A204.1 (cell line): ENCODE results near the gene SAMM50.
"Not testable (repeated sequence)": the region's sequence is repeated elsewhere in the genome, so short reads cannot be mapped to it uniquely, and the experiment has no call there.

Source experiments
- FAIRE-seq: peaks from 2 replicates; lab custom pipeline; 2012; peaks lifted over from hg19 to GRCh38; lab: Jason Lieb, UNC

The SAMM50 gene

DNA sequence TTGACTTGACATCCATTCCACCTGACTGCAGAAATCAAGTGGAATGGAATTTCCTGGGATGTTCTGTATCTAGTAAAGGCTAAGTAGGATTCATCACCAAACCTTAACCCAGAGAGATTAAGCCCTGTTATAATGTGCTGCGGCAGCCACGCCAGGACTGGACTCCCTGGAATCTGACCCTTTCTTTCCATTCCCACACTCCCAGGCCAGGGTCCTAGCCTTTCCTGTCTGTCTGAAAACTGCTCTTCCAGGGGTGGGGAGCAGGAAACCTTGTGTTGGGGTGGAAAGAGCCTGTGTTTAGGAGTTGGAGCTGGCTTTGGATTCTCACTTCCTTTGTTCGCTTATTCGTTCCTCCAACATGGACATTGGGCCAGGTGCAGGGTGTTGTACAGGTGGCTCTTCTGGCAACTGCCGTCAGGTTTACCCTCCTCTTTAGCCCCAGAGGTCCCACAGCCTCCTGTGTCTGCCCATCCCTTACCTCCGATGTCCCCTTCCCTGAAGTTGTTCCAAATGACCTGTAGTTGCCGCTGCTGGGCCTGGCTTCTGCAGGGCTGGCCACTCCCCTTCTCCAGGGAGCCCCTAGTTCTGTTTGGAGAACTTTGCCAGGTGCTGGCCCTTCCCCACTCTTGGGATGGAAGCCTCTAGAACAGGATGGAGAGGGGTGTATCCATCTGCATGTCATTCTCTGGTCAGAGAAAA lies 48.3 kb downstream of the SAMM50 start:
- FAIRE-seq, result no peak

DNA sequence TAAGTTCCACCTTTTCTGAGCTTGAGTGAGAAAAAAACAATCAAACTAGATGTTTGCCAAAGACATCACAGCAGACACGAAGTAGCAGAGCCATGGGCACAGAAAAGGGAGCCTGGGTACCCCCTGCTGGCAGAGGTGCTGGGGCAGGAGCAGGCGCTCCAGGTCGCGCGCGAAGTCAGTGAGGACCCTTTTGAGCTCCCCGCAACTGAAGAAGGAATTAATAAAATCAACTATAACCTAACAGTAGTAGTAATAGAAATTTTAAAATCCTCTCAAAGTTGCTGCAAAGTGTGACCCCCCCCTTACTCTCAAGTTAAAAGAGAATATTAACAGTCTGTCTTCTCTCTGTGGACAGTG lies 48.8 kb downstream of the SAMM50 start:
- no peak for FAIRE-seq

- no peak for FAIRE-seq
These were observed 50.3 kb downstream of the SAMM50 start for GRCh38 chr22:44005524-44005923.

- no peak for FAIRE-seq
These were observed 56.9 kb downstream of the SAMM50 start for GRCh38 chr22:44012162-44012561.

DNA sequence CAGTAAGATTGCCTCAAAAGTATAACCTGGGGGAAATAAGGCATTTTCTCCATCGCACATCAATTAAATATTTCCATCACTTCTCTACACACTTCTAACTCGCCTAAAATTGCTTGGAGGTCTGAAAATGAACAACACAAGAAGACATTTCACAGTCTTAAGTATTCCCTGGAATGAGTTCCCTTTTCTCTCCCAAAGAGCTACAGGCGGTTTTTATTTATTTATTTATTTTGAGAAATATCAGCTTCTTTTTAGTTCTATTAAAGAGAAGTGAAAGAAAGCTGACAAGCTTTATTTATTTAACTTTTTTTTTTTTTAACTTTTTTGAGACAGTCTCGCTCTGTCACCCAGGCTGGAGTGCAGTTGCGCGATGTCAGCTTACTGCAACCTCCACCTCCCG lies 57.3 kb downstream of the SAMM50 start:
- no peak for FAIRE-seq

DNA sequence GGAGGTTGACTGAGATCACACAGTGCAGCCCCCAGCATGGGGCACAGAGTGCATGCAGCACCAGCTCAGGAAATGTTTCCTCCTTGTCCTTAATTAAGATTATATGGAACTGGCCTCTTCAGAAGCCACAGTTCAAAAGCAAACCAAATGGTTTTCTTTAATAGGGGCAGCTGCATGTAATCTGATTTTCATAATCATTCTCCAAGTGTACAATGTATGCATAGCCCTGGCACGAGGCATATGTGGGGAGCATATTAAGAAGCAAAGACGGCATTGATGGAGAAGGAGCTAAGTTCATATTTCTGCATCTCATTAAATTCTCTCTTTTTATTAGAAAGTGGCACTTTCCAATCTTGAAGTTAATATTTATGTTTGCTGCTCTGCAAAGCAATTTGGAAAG lies 59.0 kb downstream of the SAMM50 start:
- no peak for FAIRE-seq

DNA sequence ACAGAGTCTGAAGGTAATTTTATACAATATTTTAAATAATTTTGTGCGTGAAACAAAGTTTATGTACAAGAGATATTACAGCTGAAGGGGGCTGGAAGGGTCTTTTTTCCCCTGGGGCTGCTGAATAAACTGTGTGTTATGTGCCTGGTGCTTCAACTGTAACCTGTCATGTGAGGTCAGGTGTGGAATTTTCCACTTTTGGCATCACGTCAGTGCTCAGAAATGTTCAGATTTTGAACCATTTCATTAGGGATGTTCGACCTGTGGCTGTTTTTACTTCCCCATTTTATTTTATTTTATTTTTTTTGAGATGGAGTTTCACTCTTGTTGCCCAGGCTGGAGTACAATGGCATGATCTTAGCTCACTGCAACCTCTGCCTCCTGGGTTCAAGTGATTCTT lies 61.3 kb downstream of the SAMM50 start:
- FAIRE-seq, result not testable (repeated sequence)

- FAIRE-seq, result no peak
These were observed 63.4 kb downstream of the SAMM50 start for GRCh38 chr22:44018594-44018993.

GRCh38 chr22:44019416-44019815 lies 64.2 kb downstream of the SAMM50 start:
- no peak for FAIRE-seq

DNA sequence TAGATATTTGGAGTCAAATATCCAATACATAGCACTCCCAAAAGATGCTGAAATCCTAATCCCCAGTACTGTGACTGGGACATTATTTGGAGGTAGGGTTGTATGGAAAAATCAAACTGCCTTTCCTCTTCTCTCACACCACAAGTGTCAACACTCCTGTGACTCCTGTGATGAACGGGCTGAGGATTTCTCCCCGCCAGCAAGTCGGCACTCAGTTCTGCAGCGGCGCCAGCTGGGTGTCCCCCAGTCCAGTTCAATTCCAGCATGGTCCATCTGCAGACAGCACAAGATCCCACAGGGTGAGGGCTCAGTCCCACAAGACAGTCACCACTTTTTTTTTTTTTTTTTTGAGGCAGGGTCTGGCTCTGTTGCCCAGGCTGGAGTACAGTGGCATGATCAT lies 64.6 kb downstream of the SAMM50 start:
- FAIRE-seq, result no peak

DNA sequence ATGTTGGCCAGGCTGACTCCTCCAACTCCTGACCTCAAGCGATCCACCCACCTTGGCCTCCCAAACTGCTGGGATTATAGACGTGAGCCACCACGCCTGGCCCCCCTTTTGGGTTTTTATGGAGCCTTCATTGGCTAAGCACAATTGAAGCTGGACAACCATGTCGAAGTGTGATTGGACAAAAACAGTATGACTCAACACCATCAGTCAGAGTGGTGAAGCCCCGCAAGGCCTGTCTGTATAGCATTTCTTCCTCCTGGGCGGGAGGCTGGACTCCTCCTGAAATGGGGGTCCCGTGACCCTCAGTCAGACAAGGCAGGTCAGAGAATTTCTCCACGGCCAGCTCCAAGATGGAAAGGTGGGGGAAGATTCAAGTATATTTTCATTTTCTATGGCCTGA lies 65.7 kb downstream of the SAMM50 start:
- no peak for FAIRE-seq

- no peak for FAIRE-seq
These were observed 68.4 kb downstream of the SAMM50 start for GRCh38 chr22:44023404-44024287.

DNA sequence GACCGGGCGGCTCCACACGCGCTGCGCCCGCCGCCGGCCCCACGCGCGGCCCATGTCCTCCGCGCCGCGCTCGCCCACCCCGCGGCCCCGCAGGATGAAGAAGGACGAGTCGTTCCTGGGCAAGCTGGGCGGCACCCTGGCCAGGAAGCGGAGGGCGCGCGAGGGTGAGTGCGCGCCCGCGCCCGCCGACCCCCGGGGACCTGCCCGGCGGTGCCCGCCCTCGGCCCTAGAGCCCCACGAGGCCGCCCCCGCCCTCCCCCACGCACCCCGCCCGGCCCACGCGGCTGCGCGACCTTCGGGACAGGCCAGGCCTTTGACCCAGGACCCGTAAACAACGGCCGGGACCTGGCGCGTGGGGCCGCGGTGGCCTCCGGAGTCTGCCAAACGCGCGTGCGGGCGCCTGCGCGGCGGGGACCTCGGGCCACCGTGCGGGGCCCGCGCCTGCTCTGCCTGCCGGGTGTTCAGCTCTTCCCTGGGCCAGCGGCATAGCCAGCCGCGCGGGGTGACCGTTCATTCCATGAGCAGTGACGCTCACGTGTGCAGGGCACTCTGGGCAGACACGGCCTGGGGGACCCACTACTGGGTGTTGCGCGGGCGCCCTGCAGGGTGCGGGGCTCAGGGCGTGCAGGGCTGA lies 69.2 kb downstream of the SAMM50 start, which contains the start of gene PARVB:
Gene PARVB, plus strand, starts transcription at position 15 of the 634 bp plus-strand sequence. Its CDS starts 38 bp downstream, at position 53.
- FAIRE-seq, result no peak

GRCh38 chr22:44025171-44026065 lies 70.2 kb downstream of the SAMM50 start:
- no peak for FAIRE-seq

DNA sequence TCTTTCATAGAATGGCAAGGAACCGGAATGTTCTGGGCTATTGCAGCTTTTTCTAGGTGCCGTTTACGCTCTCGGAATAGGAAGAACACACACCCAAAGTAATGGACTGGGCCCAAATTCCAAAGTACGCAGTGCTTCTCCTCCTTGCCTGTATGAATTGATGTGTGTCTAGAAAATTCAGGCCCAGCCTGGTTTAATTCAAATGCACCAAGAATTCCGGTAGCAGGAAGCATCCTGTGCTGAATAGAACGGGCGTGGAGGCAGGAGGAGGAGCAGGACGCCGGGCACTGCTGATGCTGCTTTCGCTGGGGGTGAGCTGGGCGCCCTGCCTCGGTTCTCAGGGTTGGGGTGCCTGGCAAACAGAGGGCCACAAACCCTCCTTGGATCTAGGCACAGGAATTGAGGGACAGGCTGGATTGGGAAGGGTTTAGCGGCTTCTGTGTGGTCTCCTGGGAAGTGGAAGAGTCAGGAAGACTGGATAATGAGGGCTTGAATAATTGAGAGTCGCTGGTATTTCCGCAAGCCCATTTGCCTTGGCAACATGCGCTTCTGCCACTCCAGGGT lies 70.9 kb downstream of the SAMM50 start:
- no peak for FAIRE-seq

DNA sequence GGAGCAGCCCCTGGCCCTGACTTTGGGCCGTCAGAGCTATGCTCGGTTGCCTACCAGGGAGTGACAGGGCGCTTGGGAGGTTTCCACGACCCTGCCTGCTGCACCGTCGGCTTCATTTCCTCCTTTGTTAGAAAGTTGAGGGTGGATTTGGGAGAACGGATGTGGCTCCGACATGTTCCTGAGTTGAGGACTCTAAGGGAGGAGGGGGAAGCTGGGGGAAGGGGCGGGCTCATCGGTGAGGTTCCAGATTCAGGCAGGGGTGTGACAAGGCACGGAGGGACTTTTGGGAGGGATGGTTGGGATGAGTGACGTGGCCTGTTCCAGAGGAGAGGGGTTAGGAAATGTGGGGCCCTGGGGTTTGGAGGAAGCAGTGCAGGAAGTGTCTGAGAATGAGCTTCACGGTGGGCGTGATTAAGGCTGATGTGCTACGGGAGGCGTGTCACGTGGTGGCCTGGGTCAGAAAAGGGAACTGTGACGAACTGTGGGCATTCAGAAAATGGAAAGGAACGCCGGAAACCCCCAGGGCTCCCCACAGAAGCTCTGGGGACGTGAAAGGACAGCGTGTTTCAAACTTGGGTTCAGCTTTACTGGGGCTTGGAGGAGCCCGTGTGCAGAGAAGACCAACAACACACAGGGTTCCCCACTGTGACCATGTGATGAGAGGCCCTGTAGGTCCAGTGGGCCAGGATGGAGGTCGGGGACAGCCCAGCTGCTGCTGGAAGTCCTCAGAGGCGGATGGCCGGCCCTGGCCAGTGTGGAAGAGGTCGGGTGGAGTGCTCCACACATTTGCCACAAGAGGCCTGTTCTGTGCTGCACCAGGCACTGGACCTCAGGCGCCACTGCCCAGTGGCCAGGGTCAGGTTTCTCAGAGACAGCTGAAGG lies 71.6 kb downstream of the SAMM50 start:
- FAIRE-seq, result no peak

DNA sequence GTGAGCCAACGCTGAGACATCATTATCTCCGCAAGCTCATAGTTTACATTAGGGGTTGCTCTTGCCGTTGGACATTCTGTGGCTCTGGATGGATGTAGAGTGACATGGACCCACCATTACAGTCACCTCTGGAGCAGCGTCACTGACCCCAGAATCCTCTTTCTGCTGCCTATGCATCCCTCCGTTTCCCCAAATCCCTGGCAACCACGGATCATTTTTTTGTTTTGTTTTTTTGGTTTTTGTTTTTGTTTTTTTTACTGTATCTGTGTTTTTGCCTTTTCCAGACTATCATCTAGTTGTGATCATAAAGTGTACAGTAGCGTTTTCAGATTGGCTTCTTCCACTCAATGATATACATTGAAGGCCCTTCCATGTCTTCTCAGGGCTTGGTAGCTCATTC lies 72.8 kb downstream of the SAMM50 start:
- no peak for FAIRE-seq

DNA sequence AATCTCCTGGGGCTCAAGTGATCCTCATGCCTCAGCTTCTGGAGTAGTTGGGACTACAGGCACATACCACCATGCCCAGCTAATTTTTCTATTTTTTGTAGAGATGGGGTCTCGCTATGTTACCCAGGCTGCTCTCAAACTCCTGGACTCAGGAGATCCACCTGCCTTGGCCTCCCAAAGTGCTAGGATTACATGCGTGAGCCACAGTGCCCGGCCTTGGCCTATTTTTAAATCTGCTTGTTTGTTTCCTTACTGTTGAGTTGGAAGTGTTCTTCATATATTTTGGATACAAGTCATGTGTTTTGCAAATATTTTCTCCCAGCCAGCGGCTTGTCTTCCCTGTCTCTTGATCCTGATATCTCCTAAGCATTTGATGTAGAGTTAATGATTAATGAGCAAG lies 73.8 kb downstream of the SAMM50 start:
- no peak for FAIRE-seq

DNA sequence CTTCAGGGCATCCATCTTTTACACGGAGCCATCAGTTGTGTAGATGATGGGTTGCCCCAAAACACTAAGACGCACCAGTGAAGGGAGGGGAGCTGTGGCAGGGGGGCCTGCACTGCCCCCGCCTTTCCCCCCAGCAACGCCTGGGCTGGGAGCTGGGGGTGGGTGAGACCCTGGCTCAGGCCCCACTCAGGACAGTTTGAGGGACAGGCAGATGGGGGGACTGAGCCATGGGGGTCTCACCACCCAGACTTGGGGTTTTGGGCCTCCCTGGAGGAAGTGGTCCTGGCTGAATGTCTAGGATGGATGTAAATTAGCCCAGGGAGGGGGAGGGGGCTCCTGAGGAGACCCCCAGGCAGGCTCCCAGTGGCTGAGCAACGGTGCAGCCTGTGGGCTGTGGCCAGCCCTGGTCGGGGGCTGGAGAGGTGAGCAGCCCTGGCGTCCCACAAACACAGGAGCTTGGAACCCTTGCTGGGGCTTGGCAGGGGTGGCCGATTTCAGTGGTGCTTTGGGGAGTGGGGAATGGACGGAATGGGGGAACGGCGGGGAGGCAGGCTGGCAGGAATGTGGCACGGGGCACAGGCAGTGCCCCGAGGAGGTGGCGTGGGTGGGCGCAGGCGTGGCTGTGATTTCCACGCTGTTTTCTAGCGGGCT lies 74.9 kb downstream of the SAMM50 start:
- no peak for FAIRE-seq

DNA sequence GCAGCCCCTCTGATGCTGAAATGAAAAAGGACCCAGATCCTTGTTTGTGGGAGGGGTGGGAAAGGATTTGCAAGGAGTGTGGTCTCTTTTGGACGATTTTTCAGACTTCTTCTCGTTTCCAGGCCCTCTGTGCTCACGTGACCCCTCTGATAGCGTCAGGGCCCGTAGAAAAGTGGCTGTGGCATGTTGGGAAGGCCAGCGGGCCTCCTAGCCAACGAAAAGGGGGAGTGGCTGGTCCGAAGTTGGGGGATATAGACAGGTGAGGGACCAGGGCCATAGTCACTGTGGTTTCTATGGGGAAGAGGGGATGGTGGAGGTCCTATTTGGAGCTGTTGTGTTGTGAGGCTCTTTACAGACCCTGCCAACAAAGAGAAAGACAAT lies 75.5 kb downstream of the SAMM50 start:
- FAIRE-seq, result no peak
